IMR-90 (cell line): ENCODE data around the gene DYRK3.

Experiments used
- POLR2A ChIP-seq: IDR thresholded peaks from 2 replicates; pipeline ENCODE4 v1.6.1; 2012; ENCODE audit warnings: mild to moderate bottlenecking, low read depth, low read length
- TF ChIP-seq, protein P1 (sequence below): conservative IDR thresholded peaks from 2 replicates; pipeline ENCODE4 v1.5.1; 2012; ENCODE audit warnings: mild to moderate bottlenecking, low read depth, low read length, improper control_type of control experiment

DNA sequence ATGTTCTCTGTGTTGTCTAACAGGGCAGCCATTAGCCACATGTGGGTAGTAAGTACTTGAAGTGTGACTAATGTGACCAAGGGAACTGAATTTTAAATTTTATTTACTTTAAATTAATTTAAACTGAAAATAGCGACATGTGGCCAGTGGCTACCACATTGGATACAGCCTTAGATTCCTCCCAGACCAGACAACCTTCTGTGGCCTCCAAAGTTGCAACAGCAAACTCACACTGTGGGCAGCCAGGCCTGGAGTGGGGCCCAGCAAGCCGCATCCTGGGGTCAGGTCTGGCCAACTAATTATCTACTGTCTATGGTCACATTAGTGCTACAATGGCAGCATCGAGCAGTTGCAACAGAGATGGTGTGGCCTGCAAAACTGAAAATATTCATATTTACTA lies 34.8 kb upstream of the DYRK3 start:
- TF ChIP-seq, protein P1, sequence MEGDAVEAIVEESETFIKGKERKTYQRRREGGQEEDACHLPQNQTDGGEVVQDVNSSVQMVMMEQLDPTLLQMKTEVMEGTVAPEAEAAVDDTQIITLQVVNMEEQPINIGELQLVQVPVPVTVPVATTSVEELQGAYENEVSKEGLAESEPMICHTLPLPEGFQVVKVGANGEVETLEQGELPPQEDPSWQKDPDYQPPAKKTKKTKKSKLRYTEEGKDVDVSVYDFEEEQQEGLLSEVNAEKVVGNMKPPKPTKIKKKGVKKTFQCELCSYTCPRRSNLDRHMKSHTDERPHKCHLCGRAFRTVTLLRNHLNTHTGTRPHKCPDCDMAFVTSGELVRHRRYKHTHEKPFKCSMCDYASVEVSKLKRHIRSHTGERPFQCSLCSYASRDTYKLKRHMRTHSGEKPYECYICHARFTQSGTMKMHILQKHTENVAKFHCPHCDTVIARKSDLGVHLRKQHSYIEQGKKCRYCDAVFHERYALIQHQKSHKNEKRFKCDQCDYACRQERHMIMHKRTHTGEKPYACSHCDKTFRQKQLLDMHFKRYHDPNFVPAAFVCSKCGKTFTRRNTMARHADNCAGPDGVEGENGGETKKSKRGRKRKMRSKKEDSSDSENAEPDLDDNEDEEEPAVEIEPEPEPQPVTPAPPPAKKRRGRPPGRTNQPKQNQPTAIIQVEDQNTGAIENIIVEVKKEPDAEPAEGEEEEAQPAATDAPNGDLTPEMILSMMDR: no peak
- no peak for TF ChIP-seq POLR2A
